OCI-LY7 (cell line): Measurements from ENCODE around the gene TNFRSF1B. TPM values are rescaled to one million over a fixed set of nuclear protein-coding genes. Genes with fewer than 3 reads are reported as not detected.

Experiments used
- Bru-seq: library from RNA; stranded (reverse); fragments of 400-500 nt; gene quantifications from one replicate; lab custom pipeline; 2021; lab: Mats Ljungman, UMichigan
- BruChase-seq, 2 experiments: library from RNA; stranded (reverse); fragments of 400-500 nt; gene quantifications; one replicate each; lab custom pipeline; 2021; lab: Mats Ljungman, UMichigan
- BruUV-seq: library from RNA; stranded (reverse); fragments of 400-500 nt; replicated peaks from 2 replicates; lab custom pipeline; 2021; lab: Mats Ljungman, UMichigan
- CTCF ChIA-PET: fragments of 300-600 bp; sonication (Branson Sonifier 250); formaldehyde crosslinking; loops from one replicate; lab custom pipeline; 2022; ENCODE audit warnings: antibody characterized with exemption; ENCODE audit not compliant: unreplicated experiment; lab: Charles Lee
- POLR2A ChIA-PET: fragments of 300-600 bp; sonication (Branson Sonifier 250); formaldehyde crosslinking; loops from one replicate; lab custom pipeline; 2022; ENCODE audit warnings: antibody characterized with exemption; lab: Charles Lee
- DNase-seq: peaks from one replicate; pipeline ENCODE4 v3.0.0-alpha.2; 2015; ENCODE audit warnings: low spot score
- H2AFZ ChIP-seq: fragments of 200-600 bp; sonication (generic), shearing (Covaris generic); 2 replicates; pipeline ENCODE4 v1.6.1; 2014; ENCODE audit warnings: mild to moderate bottlenecking, antibody characterized with exemption, low read length, moderate library complexity
- H3K27ac ChIP-seq: fragments of 200-600 bp; sonication (generic); 2 replicates; pipeline ENCODE4 v1.5.1; 2014; ENCODE audit warnings: mixed run types, low read depth, mild to moderate bottlenecking, moderate library complexity, low read length, inconsistent platforms; ENCODE audit not compliant: poor library complexity, severe bottlenecking
- H3K36me3 ChIP-seq: fragments of 200-600 bp; sonication (generic); 2 replicates; pipeline ENCODE4 v1.6.1; 2014; ENCODE audit warnings: mild to moderate bottlenecking, antibody characterized with exemption, low read length, moderate library complexity, mixed read lengths; ENCODE audit not compliant: insufficient read depth
- H3K4me1 ChIP-seq: fragments of 200-600 bp; sonication (generic); 2 replicates; pipeline ENCODE4 v1.5.1; 2014; ENCODE audit warnings: mild to moderate bottlenecking, low read length; ENCODE audit not compliant: insufficient read depth, poor library complexity, severe bottlenecking
- H3K4me2 ChIP-seq: fragments of 200-600 bp; sonication (generic); 2 replicates; pipeline ENCODE4 v1.6.1; 2014; ENCODE audit warnings: mild to moderate bottlenecking, low read length
- H3K4me3 ChIP-seq: fragments of 200-600 bp; sonication (generic); 2 replicates; pipeline ENCODE4 v1.5.1; 2014; ENCODE audit warnings: mild to moderate bottlenecking, low read depth, low read length; ENCODE audit not compliant: poor library complexity, severe bottlenecking
- H3K79me2 ChIP-seq: fragments of 200-600 bp; sonication (generic); 2 replicates; pipeline ENCODE4 v1.6.1; 2016; ENCODE audit warnings: low read depth, mild to moderate bottlenecking, low read length, moderate library complexity, mixed read lengths; ENCODE audit not compliant: insufficient read depth
- H3K9me2 ChIP-seq: fragments of 200-600 bp; sonication (generic); 2 replicates; pipeline ENCODE4 v1.6.1; 2016; ENCODE audit warnings: mild to moderate bottlenecking, low read length, mixed read lengths; ENCODE audit not compliant: insufficient read depth
- H3K9me3 ChIP-seq: fragments of 200-600 bp; sonication (generic); 2 replicates; pipeline ENCODE4 v1.6.1; 2014; ENCODE audit warnings: mild to moderate bottlenecking, mixed run types, low read length, mixed read lengths
- H4K20me1 ChIP-seq: fragments of 200-600 bp; sonication (generic); 2 replicates; pipeline ENCODE4 v1.6.1; 2014; ENCODE audit warnings: mild to moderate bottlenecking, antibody characterized with exemption, low read length, moderate library complexity, mixed read lengths; ENCODE audit not compliant: insufficient read depth
- EZH2phosphoT487 ChIP-seq: fragments of 200-600 bp; sonication (generic); IDR thresholded peaks from 2 replicates; pipeline ENCODE4 v1.6.1; 2018; ENCODE audit warnings: low read depth, borderline replicate concordance, mild to moderate bottlenecking, mixed run types, antibody characterized with exemption, low read length, moderate library complexity, mixed read lengths
- intact Hi-C: fragments of 100-400 bp; cut with micrococcal nuclease; formaldehyde crosslinking; loops from one replicate; pipeline ENCODE4 v1.10.0; 2022; ENCODE audit not compliant: unreplicated experiment
- long read RNA-seq: library from polyadenylated mRNA; stranded (forward); transcript quantifications from one replicate; pipeline ENCODE4 v2.0.0, GENCODE V29; 2022
- total RNA-seq, 2 experiments: library from RNA; depleted of rRNA in 1 of 2; stranded (reverse); fragments of >200 nt in 1 of 2; shearing (Covaris generic) in 1 of 2; gene quantifications; 2 replicates each; pipeline ENCODE4 v1.2.3, GENCODE V29; 2014 to 2022
- TF ChIP-seq, protein P1 (sequence below): fragments of 200-600 bp; sonication (generic); conservative IDR thresholded peaks from 2 replicates; pipeline ENCODE4 v1.5.1; 2014; ENCODE audit warnings: mild to moderate bottlenecking, antibody characterized with exemption, low read length, moderate library complexity, mixed read lengths

Gene TNFRSF1B
- total RNA-seq (2014; rRNA removed; shearing (Covaris generic)) = not detected in 2 replicates
- total RNA-seq (2022) = not detected in 2 replicates
- not detected for Bru-seq, nascent RNA
- percentile 13 among the genes with signal in this experiment for BruChase-seq, experiment 1, labeled RNA remaining after a 6-hour chase
- percentile 11 among the genes with signal in this experiment for BruChase-seq, experiment 2, labeled RNA remaining after a 2-hour chase
- long read RNA-seq = 0 reads

DNA sequence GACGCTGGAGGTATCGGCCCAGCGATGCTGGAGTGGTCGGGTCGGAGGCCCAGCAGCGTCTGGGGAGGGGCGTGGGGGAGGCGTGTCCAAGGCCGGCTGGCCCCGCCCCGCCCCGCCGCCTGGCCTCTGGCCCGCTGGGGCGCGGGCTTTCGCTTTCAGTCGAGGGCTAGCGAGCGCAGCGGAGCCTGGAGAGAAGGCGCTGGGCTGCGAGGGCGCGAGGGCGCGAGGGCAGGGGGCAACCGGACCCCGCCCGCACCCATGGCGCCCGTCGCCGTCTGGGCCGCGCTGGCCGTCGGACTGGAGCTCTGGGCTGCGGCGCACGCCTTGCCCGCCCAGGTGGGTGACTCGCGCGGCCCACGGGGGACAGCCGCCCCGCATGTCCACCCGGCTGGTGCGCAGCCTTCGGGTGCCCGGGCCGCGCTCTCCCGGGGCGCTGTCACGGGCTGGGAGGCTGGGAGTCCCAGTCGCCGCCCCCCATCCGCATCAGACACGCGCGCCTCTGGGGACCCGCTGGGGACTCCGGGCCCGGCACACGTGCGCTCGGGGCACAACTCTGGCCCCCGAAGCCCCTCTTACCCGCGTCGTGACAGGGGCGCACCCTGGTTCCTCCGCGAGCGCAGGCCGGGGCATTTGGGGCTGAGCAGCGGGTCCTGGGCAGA is at the start of gene TNFRSF1B:
Gene TNFRSF1B (plus strand): TSS at position 158 of the 659 bp plus-strand sequence. CDS start 101 bp downstream, at position 259.
- no peak within 1 kb of the TSS for H2AFZ ChIP-seq
- ChIA-PET POLR2A (no interaction called here), CTCF (no interaction called here)
- no peak within 1 kb of the TSS for H3K4me3 ChIP-seq
- no peaks in the 10 kb centered on the region for H3K9me3 ChIP-seq
- H3K36me3 ChIP-seq = no peaks in the 10 kb centered on the region
- H3K27ac ChIP-seq = no peak within 1 kb of the TSS
- H3K4me2 ChIP-seq = peak within 1 kb of the TSS; percentile 33; the same call in 1 of the 2 replicates
- H3K9me2 ChIP-seq = no peaks in the 10 kb centered on the region
- no peak for TF ChIP-seq EZH2phosphoT487
- TF ChIP-seq, protein P1, sequence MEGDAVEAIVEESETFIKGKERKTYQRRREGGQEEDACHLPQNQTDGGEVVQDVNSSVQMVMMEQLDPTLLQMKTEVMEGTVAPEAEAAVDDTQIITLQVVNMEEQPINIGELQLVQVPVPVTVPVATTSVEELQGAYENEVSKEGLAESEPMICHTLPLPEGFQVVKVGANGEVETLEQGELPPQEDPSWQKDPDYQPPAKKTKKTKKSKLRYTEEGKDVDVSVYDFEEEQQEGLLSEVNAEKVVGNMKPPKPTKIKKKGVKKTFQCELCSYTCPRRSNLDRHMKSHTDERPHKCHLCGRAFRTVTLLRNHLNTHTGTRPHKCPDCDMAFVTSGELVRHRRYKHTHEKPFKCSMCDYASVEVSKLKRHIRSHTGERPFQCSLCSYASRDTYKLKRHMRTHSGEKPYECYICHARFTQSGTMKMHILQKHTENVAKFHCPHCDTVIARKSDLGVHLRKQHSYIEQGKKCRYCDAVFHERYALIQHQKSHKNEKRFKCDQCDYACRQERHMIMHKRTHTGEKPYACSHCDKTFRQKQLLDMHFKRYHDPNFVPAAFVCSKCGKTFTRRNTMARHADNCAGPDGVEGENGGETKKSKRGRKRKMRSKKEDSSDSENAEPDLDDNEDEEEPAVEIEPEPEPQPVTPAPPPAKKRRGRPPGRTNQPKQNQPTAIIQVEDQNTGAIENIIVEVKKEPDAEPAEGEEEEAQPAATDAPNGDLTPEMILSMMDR = no peak
- no peak for DNase-seq
- peaks cover 14% of the 10 kb centered on the region for H3K4me1 ChIP-seq
- no TSS peak for BruUV-seq
- H4K20me1 ChIP-seq = no peaks in the 10 kb centered on the region
- H3K79me2 ChIP-seq = no peaks in the 10 kb centered on the region
- intact Hi-C loops = no loop called here

DNA sequence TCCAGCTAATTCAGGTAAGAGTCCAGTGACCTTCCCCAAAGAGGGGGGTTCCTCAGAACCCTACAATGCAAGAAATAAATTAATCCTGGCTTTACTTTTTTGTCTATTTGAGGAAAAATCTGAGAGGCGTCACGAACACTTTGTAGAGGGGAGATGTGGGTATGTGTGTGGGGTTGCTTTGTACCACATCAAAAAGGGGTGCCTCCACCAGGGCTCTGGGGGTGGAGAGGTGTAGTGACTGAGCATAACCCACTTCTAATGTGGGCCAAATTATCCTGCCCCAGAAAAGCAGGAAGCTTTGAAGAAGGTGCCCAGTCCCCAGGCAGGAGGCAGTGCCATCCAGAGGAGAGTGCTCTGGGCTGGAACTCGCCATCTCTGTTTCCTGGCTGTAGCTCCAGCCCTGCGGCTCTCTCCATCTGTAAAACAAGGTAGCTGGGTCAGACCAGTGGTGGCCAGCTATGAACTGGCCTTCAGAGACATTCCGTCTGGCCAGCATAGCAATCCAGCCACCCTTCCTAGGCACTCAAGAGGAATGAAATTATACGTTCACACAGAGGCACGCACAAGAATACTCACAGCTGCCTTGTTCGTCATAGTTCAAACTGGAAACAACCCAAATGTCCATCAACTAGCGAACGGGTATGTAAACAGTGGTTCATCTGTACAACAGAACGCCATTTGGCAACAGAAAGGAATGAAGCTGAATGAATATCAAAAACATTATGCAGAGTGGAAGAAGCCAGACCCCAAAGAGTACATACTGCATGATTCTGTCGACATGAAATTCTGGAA is 45.4 kb upstream of the TNFRSF1B start:
- no TSS peak for BruUV-seq
- DNase-seq = no peak
- intact Hi-C loops = loop anchor here (10.0 kb wide), 1 partner anchor 503 kb away; no protein-coding TSS in a partner anchor
- ChIA-PET POLR2A (no interaction called here), CTCF (no interaction called here)
- Histone ChIP-seq H3K9me2 (no peaks in the 10 kb centered on the region), H3K4me1 (no peaks in the 10 kb centered on the region), H3K36me3 (no peaks in the 10 kb centered on the region), H3K9me3 (no peaks in the 10 kb centered on the region), H3K79me2 (no peaks in the 10 kb centered on the region), H2AFZ (no peak overlapping the region), H3K27ac (no peak overlapping the region), H3K4me3 (no peak overlapping the region), H4K20me1 (no peaks in the 10 kb centered on the region), H3K4me2 (no peak overlapping the region)
- TF ChIP-seq, protein P1 = no peak
- TF ChIP-seq EZH2phosphoT487 = no peak
